RWPE2 (cell line): ENCODE data around the gene ZNF423.

Experiments used
- ATAC-seq: fragments of 200-7000 bp; cut with Tn5 transposase; 3 replicates; pipeline ENCODE4 v1.9.1; 2021; ENCODE audit warnings: low read depth
- DNase-seq: peaks from one replicate; pipeline ENCODE4 v3.0.0-alpha.2; 2020; ENCODE audit warnings: low spot score
- H3K27ac ChIP-seq: fragments of 450-650 bp; 2 replicates; pipeline ENCODE4 v1.5.1; 2017; ENCODE audit warnings: mild to moderate bottlenecking; ENCODE audit not compliant: poor library complexity, severe bottlenecking
- H3K27me3 ChIP-seq: fragments of 250-450 bp; sonication (Bioruptor Pico); 2 replicates; pipeline ENCODE4 v1.5.1; 2021; ENCODE audit warnings: mild to moderate bottlenecking, moderate library complexity; ENCODE audit not compliant: insufficient read depth, poor library complexity, severe bottlenecking
- H3K36me3 ChIP-seq: fragments of 250-450 bp; sonication (Bioruptor Pico); 2 replicates; pipeline ENCODE4 v1.5.1; 2020; ENCODE audit warnings: low read depth, mild to moderate bottlenecking, moderate library complexity
- H3K4me1 ChIP-seq: fragments of 250-450 bp; sonication (Bioruptor Pico); 2 replicates; pipeline ENCODE4 v1.5.1; 2021; ENCODE audit warnings: mild to moderate bottlenecking, moderate library complexity; ENCODE audit not compliant: insufficient read depth, poor library complexity, severe bottlenecking
- H3K4me3 ChIP-seq: fragments of 250-450 bp; sonication (Bioruptor Pico); 2 replicates; pipeline ENCODE4 v1.5.1; 2021; ENCODE audit warnings: mild to moderate bottlenecking, moderate library complexity; ENCODE audit not compliant: severe bottlenecking
- H3K9me3 ChIP-seq: fragments of 250-450 bp; sonication (Bioruptor Pico); 2 replicates; pipeline ENCODE4 v1.5.1; 2021; ENCODE audit warnings: mild to moderate bottlenecking, moderate library complexity; ENCODE audit not compliant: severe bottlenecking
- TF ChIP-seq, protein P1 (sequence below): fragments of 450-650 bp; IDR thresholded peaks from one replicate; pipeline ENCODE4 v1.5.1; 2017; ENCODE audit warnings: mild to moderate bottlenecking, moderate library complexity; ENCODE audit not compliant: poor library complexity, severe bottlenecking

The ZNF423 gene

GRCh38 chr16:49671333-49671732, 184.6 kb downstream of the ZNF423 start:
- ATAC-seq (no peak), DNase-seq (no peak)
- Histone ChIP-seq H3K9me3 (no peaks in the 10 kb centered on the region), H3K36me3 (no peaks in the 10 kb centered on the region), H3K4me3 (no peak overlapping the region), H3K27me3 (no peaks in the 10 kb centered on the region), H3K4me1 (no peaks in the 10 kb centered on the region), H3K27ac (no peak overlapping the region)
- TF ChIP-seq, protein P1, sequence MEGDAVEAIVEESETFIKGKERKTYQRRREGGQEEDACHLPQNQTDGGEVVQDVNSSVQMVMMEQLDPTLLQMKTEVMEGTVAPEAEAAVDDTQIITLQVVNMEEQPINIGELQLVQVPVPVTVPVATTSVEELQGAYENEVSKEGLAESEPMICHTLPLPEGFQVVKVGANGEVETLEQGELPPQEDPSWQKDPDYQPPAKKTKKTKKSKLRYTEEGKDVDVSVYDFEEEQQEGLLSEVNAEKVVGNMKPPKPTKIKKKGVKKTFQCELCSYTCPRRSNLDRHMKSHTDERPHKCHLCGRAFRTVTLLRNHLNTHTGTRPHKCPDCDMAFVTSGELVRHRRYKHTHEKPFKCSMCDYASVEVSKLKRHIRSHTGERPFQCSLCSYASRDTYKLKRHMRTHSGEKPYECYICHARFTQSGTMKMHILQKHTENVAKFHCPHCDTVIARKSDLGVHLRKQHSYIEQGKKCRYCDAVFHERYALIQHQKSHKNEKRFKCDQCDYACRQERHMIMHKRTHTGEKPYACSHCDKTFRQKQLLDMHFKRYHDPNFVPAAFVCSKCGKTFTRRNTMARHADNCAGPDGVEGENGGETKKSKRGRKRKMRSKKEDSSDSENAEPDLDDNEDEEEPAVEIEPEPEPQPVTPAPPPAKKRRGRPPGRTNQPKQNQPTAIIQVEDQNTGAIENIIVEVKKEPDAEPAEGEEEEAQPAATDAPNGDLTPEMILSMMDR: no peak

- Histone ChIP-seq H3K4me1 (no peaks in the 10 kb centered on the region), H3K27ac (no peak overlapping the region), H3K4me3 (no peak overlapping the region), H3K27me3 (no peaks in the 10 kb centered on the region), H3K9me3 (no peaks in the 10 kb centered on the region), H3K36me3 (no peaks in the 10 kb centered on the region)
- DNase-seq (no peak), ATAC-seq (no peak)
- TF ChIP-seq, protein P1: no peak
Observed at GRCh38 chr16:49670627-49671026, 185.3 kb downstream of the ZNF423 start.

- DNase-seq: no peak
- no peak overlapping the region for H3K27ac ChIP-seq
- no peaks in the 10 kb centered on the region for H3K27me3 ChIP-seq
- TF ChIP-seq, protein P1: no peak
- no peak overlapping the region for H3K4me3 ChIP-seq
- ATAC-seq: no peak
- H3K4me1 ChIP-seq: no peaks in the 10 kb centered on the region
- H3K36me3 ChIP-seq: no peaks in the 10 kb centered on the region
- H3K9me3 ChIP-seq: no peaks in the 10 kb centered on the region
Observed at GRCh38 chr16:49665482-49666230, 190.3 kb downstream of the ZNF423 start.

DNA sequence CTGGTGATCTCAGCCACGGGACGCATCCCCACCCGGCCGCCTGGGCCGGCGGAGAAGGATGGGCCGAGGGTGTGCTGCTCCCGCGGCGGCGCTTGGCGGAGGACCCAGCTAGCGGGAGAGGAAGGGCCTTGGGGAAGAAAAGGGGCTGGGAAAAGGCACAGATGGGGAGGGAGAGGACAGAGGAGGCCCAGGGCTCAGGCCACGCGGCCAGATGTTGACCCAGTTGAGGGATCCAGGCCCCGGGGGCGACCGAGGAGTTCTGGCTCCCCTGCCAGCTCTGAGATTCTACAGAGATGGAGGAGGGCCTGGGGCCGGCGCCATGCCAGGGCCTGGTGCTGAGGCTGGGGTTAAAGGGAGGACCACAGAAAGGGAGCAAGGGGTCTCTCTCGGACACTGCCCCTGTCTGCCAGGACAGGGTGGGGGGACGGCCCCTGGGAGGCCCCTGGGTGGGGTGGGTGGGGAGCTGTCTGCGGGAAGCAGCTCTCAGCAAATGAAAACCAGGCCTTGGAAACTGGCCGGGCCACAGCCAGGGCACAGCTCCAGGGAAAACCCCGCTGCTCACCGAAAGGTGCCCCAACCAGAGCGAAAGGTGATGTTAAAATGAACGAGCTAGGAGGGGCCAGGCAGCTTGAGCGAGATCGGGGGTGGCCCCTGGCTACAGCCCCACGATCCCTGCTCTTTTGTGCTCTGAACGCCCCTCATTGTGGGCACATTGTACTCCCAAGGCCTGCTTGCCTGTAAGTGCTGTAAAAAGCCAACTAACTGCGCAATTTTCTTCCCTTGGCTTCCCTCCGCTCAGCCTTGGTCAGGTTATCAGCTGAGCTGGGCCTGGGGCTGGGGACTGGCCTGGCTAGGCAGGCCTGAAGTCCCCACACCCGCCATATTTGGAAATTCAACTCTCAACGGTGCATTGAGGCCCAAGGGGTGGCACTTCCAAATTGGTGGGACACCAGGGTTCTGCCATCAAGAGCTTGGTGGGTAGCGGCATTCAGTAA, 191.4 kb downstream of the ZNF423 start:
- no peaks in the 10 kb centered on the region for H3K4me1 ChIP-seq
- ATAC-seq: no peak
- DNase-seq: no peak
- no peak overlapping the region for H3K4me3 ChIP-seq
- no peaks in the 10 kb centered on the region for H3K9me3 ChIP-seq
- H3K27ac ChIP-seq: no peak overlapping the region
- H3K27me3 ChIP-seq: no peaks in the 10 kb centered on the region
- TF ChIP-seq, protein P1: no peak
- H3K36me3 ChIP-seq: no peaks in the 10 kb centered on the region
